Measurements from ENCODE around the gene CHD1L.

GRCh38 chr1:147336291-147336690, 93.8 kb downstream of the CHD1L start:
- TF ChIP-seq POLR2A (IDR thresholded peaks at IDR 0.05; ENCODE audit: low read depth, low read length) (no peak), POLR2AphosphoS5 (IDR thresholded peaks at IDR 0.05; ENCODE audit: low read depth, low read length) (no peak)
